D341Med (cell line): ENCODE measurements around the gene PLXNA4.

ENCODE experiments used
- DNase-seq: peaks from one replicate; pipeline ENCODE4 v3.0.0; 2012; ENCODE audit warnings: low spot score

The PLXNA4 gene

DNA sequence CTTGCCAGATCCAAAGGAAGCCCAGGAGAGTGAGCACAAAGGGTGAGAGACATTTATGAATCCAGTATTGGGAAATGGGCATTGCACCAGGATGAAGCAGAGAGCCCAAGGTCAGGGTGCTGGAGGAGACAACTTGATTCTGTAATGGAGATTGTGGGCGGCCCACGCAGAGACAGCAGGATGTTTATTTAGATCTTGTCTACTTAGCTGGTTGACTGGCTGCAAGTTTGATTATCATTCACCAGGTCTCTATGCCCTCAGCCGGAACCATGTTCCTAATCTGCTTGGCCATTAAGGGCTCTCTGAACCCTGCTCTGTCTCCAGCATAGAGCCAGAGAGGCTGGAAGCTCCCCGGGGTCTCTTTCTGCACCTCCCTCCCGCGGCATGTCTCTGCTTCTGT lies 188.7 kb downstream of the PLXNA4 start:
- no peak for DNase-seq

DNA sequence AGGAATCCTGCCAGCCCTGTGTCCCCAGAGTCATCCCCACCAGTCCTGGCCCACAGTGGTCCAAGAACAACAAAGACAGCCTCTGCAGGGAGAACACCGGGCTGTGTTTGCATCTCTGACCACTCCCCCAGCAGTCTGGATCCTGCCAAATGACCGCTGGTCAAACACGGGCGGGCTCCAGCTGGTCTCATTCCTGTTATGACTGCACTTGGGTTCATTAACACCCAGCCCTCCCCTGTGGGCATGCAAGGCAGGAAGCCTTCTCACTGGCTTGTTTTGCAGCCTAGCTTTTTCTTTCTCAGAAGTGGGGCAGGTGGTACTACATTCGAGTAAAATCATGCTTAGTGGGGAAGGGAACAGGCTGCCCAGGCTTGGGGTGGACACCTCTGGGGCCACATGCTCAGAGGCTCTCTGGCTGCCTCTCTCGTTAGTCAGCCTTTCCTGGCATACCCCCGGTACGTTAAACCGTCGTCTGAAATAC lies 190.0 kb downstream of the PLXNA4 start:
- no peak for DNase-seq

DNA sequence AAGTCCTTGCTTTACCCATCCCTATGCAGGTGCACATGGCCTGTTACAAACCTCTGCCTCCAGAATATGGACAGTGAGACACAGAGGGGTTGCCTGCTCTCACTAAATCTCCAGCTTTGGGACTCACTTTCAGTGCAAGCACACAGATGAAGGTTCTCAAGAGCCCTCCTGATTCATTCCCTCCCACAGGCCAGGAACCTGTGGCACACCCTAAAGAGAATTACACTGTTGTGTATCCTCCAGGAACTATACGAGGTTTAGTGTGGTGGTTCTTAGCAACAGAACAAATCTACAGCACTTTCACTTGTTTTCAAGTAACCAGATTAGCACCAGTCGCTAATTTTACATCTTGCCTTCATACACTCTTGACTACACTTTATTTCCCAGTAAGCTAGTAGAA lies 192.3 kb downstream of the PLXNA4 start:
- DNase-seq = no peak

GRCh38 chr7:132381742-132382472 lies 194.4 kb downstream of the PLXNA4 start:
- DNase-seq = no peak

DNA sequence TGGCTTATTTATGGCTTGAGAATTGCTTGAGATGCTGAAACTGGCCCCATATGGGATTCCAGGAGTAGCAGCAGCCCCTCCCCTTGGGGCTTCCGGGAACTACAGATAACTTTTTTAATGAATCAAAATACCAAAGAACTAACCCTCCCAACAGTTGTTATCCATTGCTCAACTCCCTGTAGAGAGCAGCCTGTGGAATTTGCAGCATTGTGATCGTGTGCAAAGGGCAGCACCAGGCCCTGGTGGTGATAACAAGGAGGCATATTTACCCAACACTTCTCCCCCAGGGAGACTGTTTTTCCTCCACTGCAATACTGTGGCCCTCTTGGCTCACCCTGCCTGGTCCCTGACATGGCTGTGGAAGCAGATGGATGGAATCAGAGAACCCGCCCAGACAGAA lies 196.2 kb downstream of the PLXNA4 start:
- no peak for DNase-seq

- no peak for DNase-seq
Measured at GRCh38 chr7:132379292-132379691, 197.0 kb downstream of the PLXNA4 start.

DNA sequence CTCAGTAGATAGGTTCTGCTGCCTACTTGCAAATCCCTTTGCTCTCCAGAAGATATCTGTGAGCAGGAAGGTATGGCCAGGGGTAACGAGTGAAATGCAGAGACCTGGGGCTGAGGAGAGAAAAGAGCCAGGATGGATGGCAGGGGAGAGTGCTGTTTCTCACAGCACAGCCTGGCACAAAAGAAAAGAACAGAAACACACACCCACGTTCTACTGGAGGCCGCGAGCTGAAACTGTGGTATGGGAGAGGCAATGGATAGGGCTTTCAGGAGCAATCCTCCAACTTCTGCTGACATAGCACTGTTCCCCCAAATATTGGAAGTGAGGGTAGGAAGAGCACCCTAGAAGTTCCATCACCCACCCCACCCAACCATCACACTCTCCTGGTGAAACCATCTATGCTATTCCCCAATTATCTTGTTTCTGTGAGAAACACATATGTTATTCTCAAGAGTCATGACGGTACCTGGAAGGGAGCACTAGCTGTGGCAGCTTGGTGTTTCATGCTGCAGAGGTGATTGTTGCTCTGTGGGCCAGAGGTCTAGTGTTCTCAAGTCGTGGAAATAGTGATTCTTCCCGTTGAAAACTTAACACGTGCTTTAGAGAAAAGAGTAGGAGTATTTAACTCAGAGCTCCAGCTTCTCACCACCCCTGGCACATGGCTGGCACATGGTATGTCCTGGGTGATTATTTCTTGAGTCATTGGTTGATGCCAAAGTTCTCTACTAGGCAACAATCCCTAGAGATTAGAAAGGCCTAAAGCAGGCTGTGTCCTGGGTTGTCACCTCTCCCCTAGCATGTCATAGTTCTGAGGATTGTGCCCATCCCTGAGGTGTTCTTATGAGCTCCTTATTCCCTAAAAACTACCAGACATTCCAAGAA lies 198.3 kb downstream of the PLXNA4 start:
- no peak for DNase-seq

- DNase-seq = no peak
Measured at GRCh38 chr7:132377015-132377414, 199.3 kb downstream of the PLXNA4 start.

GRCh38 chr7:132376361-132377013 lies 199.8 kb downstream of the PLXNA4 start:
- DNase-seq = no peak

GRCh38 chr7:132373879-132374278 lies 202.4 kb downstream of the PLXNA4 start:
- no peak for DNase-seq

- no peak for DNase-seq
Measured at GRCh38 chr7:132373041-132373440, 203.2 kb downstream of the PLXNA4 start.

- no peak for DNase-seq
Measured at GRCh38 chr7:132371948-132372347, 204.3 kb downstream of the PLXNA4 start.

GRCh38 chr7:132368246-132368900 lies 207.9 kb downstream of the PLXNA4 start:
- DNase-seq = no peak

- no peak for DNase-seq
Measured at GRCh38 chr7:132367795-132368194, 208.5 kb downstream of the PLXNA4 start.

GRCh38 chr7:132367004-132367403 lies 209.3 kb downstream of the PLXNA4 start:
- no peak for DNase-seq

DNA sequence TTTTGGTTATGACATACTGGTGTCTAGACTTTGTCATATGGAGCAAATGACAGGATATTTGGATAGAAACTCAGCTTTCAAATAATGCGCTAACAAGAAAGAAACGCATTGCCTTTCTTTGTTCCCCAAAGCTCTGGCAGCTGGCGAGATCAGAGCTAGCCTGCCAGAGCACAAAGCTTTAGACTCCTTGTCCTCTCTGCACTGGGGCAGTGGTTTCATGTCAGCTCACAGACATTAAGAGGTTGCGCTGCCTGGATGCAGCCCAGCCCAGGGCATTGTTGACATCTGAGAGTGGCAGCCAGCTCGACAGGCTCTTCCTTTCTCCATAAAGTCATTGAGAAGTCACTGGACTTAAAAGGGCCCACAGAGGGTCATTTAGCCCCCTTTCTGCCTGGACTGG lies 212.0 kb downstream of the PLXNA4 start:
- no peak for DNase-seq

DNA sequence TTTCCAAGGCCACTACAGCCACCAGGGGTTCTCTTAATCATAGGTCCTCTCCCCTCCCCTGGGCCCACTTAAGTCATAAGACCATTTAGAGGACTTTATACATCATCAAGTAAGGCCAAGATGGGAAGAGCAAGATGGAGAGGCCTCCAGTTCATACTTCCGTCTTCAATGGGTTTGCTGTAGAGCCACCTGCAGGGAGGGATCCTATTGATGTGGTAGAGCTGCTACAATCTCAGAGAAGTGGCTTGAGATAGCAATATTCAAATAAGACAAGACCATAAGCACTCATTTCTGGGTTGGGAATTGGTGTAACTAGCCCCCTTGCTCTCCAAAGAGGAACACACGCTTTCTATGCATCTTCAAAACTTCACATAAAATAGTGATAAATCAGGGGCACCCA lies 214.2 kb downstream of the PLXNA4 start:
- no peak for DNase-seq

DNA sequence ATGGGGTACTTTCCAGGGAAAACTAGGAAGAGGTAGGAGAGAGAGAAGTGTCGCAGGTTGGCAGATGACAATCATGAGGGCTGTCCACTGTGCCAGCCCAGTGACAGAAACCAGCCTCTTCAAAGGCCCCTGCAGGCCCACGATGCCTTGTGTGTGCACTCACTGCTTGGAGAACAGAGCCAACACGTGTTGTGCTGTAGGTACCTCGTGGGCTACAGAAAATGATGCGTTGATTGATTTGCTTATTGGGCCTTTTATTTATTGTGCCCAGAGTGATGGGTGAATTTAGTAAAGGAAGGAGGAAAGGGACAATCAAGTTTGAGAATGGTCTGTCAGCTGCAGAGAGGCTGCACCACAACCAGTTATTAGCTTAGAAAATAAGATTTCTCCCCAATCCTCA lies 215.1 kb downstream of the PLXNA4 start:
- no peak for DNase-seq

DNA sequence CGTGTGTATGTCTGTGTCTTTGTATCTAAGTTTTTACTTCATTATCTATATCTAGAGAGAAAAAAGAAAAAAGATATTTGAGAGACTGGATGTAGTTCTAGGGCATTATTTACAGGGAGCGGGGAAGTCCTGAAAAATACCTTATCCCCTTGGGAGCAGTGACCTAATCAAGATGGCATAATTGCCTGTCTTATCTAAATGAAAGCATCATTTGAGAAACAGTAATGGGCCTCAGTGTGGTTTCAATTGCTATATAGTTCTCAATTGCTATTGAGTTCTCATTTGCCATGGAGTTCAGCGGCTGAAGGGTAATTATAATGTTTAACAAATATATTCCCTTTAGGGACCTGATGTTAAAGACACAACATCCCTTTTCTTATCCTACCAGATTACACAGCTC lies 216.5 kb downstream of the PLXNA4 start:
- no peak for DNase-seq

DNA sequence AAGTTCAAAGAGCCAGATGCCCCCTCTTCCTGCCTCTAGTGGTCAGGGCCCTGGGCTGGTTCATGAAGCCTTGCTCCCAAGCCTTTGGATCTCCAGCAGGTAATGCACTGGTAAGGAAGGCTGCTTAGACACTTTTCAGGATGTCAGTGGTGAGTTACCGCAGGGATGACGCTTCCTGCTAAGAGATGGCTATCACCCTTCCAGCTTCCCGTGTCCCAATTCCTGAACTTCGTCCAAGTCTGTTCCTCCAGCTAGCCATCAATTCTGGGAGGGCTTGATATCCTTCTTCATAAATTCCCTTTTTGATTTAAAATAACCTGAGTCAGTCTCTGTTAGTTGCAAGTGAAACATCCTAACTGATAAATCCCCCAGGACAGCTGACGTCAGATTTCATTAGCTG lies 221.2 kb downstream of the PLXNA4 start:
- no peak for DNase-seq

DNA sequence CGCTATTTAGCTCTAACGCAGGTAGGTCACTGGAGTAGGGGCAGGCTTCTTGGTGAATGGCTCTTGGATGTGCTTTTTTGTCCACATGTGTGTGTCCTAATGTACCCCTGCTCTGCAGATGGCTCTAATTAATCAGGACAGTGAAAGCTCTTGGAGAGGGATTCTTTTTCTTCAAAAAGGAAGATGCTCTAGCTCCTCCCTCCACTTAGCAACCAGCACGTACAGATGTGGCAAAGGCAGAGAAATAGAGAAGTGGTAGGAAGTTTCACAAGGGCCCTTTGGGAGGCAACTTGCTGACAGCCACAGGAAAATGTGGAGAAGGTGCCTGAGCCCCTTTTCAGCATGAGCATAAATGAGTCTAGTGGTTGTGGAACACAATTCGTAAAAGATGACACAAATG lies 221.7 kb downstream of the PLXNA4 start:
- no peak for DNase-seq

- DNase-seq = no peak
Measured at GRCh38 chr7:132353936-132354335, 222.3 kb downstream of the PLXNA4 start.
